SK-N-SH treated with all-trans-retinoic acid at 6 μM for 48 hours (cell line): ENCODE results near the gene C20orf204.
A peak's percentile ranks its signal among the peaks of the same experiment; 100 is the strongest.

Experiments used
- ATAC-seq: fragments of 200-7000 bp; cut with Tn5 transposase; 3 replicates; pipeline ENCODE4 v1.9.1; 2020; ENCODE audit warnings: mild to moderate bottlenecking, moderate library complexity
- BACH2 ChIP-seq: fragments of 250-450 bp; sonication (Bioruptor Pico); IDR thresholded peaks from 2 replicates; pipeline ENCODE4 v1.9.0; 2021; ENCODE audit warnings: mild to moderate bottlenecking, borderline replicate concordance
- CSDC2 ChIP-seq: fragments of 250-450 bp; sonication (Bioruptor Pico); IDR thresholded peaks from 2 replicates; pipeline ENCODE4 v1.5.0; 2020; ENCODE audit warnings: mild to moderate bottlenecking, moderate library complexity
- ESRRG ChIP-seq: fragments of 250-450 bp; sonication (Bioruptor Pico); IDR thresholded peaks from 2 replicates; pipeline ENCODE4 v1.6.1; 2021; ENCODE audit warnings: mild to moderate bottlenecking
- GLIS3 ChIP-seq: fragments of 250-450 bp; sonication (Bioruptor Pico); IDR thresholded peaks from 2 replicates; pipeline ENCODE4 v1.5.0; 2020; ENCODE audit warnings: mild to moderate bottlenecking, moderate library complexity
- OSR1 ChIP-seq: fragments of 250-450 bp; sonication (Bioruptor Pico); IDR thresholded peaks from 2 replicates; pipeline ENCODE4 v1.8.0; 2022; ENCODE audit warnings: moderate library complexity, mild to moderate bottlenecking, inconsistent platforms
- PPARA ChIP-seq: fragments of 250-450 bp; sonication (Bioruptor Pico); IDR thresholded peaks from 2 replicates; pipeline ENCODE4 v1.5.0; 2020; ENCODE audit warnings: mild to moderate bottlenecking, borderline replicate concordance
- RARB ChIP-seq: fragments of 250-450 bp; sonication (Bioruptor Pico); IDR thresholded peaks from 2 replicates; pipeline ENCODE4 v1.8.0; 2021; ENCODE audit warnings: mild to moderate bottlenecking, moderate library complexity
- SNAI2 ChIP-seq: fragments of 250-450 bp; sonication (Bioruptor Pico); IDR thresholded peaks from 2 replicates; pipeline ENCODE4 v1.5.0; 2020; ENCODE audit warnings: mild to moderate bottlenecking, moderate library complexity
- TOX ChIP-seq: fragments of 250-450 bp; sonication (Bioruptor Pico); IDR thresholded peaks from 2 replicates; pipeline ENCODE4 v1.8.0; 2021; ENCODE audit warnings: mild to moderate bottlenecking, moderate library complexity, borderline replicate concordance
- ZC3H10 ChIP-seq: fragments of 250-450 bp; sonication (Bioruptor Pico); IDR thresholded peaks from 2 replicates; pipeline ENCODE4 v1.5.1; 2021; ENCODE audit warnings: mild to moderate bottlenecking, moderate library complexity
- ZFP3 ChIP-seq: fragments of 250-450 bp; sonication (Bioruptor Pico); IDR thresholded peaks from 2 replicates; pipeline ENCODE4 v1.5.0; 2020; ENCODE audit warnings: mild to moderate bottlenecking, moderate library complexity
- ZFP30 ChIP-seq: fragments of 450-650 bp; formaldehyde crosslinking; IDR thresholded peaks from 2 replicates; pipeline ENCODE4 v1.5.0; 2022; ENCODE audit warnings: mild to moderate bottlenecking, moderate library complexity
- ZNF565 ChIP-seq: fragments of 450-650 bp; formaldehyde crosslinking; conservative IDR thresholded peaks from 2 replicates; pipeline ENCODE4 v1.5.0; 2020; ENCODE audit warnings: low read depth, mild to moderate bottlenecking, moderate library complexity
- ZNF70 ChIP-seq: fragments of 450-650 bp; formaldehyde crosslinking; IDR thresholded peaks from 2 replicates; pipeline ENCODE4 v1.5.0; 2020; ENCODE audit warnings: mild to moderate bottlenecking, moderate library complexity
- ZNF8 ChIP-seq: fragments of 450-650 bp; formaldehyde crosslinking; IDR thresholded peaks from 2 replicates; pipeline ENCODE4 v1.5.0; 2020; ENCODE audit warnings: mild to moderate bottlenecking, moderate library complexity
- TF ChIP-seq, protein P1 (sequence below): fragments of 250-450 bp; sonication (Bioruptor Pico); IDR thresholded peaks from 2 replicates; pipeline ENCODE4 v1.8.0; 2021; ENCODE audit warnings: low read depth, mild to moderate bottlenecking, moderate library complexity, borderline replicate concordance
- TF ChIP-seq, protein P2 (sequence below): fragments of 250-450 bp; sonication (Bioruptor Pico); IDR thresholded peaks from 2 replicates; pipeline ENCODE4 v1.5.1; 2020; ENCODE audit warnings: low read depth, mild to moderate bottlenecking, moderate library complexity
- TF ChIP-seq, protein P3 (sequence below): fragments of 250-450 bp; sonication (Bioruptor Pico); IDR thresholded peaks from 2 replicates; pipeline ENCODE4 v1.5.1; 2021; ENCODE audit warnings: mild to moderate bottlenecking, moderate library complexity
- TF ChIP-seq, protein P4 (sequence below): fragments of 250-450 bp; sonication (Bioruptor Pico); IDR thresholded peaks from 2 replicates; pipeline ENCODE4 v1.5.0; 2020; ENCODE audit warnings: mild to moderate bottlenecking, moderate library complexity

Gene C20orf204

DNA sequence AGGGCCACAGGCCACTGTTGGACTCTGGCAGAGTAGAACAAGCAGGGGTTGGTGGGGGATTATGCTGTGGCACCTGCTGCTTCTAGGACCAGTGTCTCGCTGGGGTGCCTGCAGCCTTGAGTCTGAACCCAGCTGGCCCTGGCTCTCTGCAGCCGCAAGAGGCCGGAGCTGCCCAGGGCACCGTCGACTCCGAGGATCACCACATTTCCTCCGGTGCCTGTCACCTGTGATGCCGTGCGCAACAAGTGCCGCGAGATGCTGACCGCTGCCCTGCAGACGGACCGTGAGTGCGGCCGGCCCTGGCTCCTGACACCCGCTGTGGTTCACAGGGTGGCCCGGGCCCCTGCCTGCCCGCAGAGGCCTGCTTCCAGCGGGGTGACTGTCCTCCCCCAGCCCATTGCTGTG lies 33.2 kb downstream of the C20orf204 start (continued):
- TF ChIP-seq, protein P1, sequence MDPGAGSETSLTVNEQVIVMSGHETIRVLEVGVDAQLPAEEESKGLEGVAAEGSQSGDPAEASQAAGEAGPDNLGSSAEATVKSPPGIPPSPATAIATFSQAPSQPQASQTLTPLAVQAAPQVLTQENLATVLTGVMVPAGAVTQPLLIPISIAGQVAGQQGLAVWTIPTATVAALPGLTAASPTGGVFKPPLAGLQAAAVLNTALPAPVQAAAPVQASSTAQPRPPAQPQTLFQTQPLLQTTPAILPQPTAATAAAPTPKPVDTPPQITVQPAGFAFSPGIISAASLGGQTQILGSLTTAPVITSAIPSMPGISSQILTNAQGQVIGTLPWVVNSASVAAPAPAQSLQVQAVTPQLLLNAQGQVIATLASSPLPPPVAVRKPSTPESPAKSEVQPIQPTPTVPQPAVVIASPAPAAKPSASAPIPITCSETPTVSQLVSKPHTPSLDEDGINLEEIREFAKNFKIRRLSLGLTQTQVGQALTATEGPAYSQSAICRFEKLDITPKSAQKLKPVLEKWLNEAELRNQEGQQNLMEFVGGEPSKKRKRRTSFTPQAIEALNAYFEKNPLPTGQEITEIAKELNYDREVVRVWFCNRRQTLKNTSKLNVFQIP (CRISPR knock-in tag) = no peak

DNA sequence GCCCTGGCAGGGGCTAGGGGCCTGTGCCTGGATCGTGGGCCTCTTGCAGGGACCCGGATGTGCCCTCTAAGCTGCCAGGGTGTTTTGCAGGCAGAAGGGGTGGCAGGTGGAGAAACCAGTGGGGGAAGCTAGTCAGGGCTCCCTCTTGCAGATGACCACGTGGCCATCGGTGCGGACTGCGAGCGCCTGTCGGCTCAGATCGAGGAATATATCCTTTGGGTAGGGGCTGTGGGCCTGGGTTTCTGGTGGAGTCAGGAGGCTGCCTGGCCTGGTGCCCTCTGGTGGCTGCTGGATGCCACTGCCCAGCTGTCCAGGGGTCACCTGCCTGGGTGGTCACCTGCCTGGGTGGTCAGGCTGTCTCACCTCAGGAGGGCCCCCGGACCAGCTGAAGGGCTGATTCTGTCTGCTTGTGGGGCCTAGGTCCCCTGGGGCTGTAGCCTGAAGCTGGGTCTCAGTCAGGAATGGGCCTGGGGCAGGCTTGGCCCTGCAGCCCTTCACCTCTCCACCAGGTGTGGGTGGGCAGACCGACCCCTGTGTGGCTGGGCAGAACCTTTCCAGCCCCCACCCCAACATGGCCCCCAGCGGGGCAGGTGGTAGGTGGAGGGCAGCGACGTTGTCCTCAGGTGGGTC lies 33.7 kb downstream of the C20orf204 start:
- TF ChIP-seq ESRRG (CRISPR knock-in tag) (no peak), RARB (CRISPR knock-in tag) (no peak), ZNF70 (CRISPR knock-in tag) (no peak), ZFP30 (no peak)
- ATAC-seq = peak; percentile 71

DNA sequence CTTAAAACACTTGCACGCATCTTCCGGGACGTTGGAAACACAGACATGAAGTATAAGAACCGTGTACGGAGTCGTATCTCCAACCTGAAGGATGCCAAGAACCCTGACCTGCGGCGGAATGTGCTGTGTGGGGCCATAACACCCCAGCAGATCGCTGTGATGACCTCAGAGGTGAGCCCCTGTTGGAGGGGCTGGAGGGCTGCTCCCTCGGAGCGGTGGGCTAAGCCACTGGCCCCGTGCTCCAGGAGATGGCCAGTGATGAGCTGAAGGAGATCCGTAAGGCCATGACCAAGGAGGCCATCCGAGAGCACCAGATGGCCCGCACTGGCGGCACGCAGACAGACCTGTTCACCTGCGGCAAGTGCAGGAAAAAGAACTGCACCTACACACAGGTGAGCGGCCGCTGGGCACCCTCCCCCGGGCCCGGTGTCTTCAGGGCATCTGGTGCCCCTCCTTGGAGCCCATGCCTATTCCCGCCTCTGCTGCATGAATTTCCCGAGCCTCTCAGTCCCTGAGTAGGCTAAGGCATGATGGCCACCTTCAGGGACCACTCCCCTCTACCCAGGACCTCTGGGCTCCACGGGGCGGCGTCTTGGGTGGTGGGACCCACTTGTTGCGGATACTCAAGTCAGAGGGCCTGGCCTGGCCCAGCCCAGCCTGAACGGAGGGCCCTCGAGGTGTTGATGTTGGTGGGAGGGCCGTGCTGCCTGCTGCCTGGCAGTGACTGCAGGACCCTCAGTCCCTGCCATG lies 34.4 kb downstream of the C20orf204 start:
- ATAC-seq = no peak
- no peak for TF ChIP-seq CSDC2

DNA sequence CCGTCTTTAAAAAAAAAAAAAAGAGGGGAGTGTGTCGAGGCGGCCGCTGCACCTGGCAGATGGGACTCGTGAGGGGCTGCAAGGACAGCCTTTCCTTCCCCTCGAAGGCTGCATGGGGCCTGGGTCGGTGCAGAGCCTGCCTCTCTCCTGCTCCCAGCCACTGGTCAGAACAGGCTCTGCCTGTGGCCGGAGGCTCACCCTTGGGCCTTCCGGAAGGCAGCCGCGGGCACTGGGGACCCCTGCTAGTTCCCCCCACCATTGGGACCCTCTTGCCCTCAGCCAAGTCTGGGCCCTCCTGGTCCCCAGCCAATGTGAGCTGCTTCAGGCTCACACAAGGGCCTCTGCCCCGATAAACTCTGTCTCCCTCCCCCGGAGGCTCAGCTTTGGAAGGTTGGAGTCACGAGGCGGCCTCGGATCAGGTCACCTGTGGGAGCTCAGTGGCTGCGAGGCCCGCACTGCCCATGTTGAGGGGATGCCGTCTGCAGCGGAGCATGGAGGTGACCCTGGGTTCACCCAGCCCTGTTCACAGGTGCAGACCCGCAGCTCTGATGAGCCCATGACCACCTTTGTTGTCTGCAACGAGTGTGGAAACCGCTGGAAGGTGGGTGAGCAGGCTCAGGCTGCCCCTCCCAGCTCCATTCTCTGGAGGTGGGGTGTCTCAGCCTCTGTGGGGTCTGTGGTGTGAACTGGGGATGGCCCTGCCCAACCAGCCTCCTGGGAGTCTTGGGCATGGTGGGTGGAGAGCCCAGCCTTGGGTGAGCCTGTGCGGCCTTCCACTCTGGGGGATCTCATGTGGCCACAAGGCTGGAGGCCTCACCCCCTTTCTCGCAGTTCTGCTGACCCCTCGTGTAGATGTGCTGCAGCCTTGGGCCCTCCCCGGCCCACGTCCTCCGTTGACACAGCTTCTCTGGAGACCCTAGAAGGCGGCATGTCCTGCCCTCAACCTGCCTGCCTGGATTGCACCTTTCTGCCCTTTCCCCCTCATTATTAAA lies 35.7 kb downstream of the C20orf204 start:
- ATAC-seq = no peak
- TF ChIP-seq ZNF8 (no peak), SNAI2 (no peak), CSDC2 (no peak), OSR1 (no peak), BACH2 (CRISPR knock-in tag) (no peak), ZC3H10 (CRISPR knock-in tag) (no peak), PPARA (CRISPR knock-in tag) (no peak), TOX (CRISPR knock-in tag) (no peak), ZNF565 (CRISPR knock-in tag) (no peak), GLIS3 (CRISPR knock-in tag) (no peak), ZFP3 (CRISPR knock-in tag) (no peak)
- TF ChIP-seq, protein P2, sequence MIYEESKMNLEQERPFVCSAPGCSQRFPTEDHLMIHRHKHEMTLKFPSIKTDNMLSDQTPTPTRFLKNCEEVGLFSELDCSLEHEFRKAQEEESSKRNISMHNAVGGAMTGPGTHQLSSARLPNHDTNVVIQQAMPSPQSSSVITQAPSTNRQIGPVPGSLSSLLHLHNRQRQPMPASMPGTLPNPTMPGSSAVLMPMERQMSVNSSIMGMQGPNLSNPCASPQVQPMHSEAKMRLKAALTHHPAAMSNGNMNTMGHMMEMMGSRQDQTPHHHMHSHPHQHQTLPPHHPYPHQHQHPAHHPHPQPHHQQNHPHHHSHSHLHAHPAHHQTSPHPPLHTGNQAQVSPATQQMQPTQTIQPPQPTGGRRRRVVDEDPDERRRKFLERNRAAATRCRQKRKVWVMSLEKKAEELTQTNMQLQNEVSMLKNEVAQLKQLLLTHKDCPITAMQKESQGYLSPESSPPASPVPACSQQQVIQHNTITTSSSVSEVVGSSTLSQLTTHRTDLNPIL (CRISPR knock-in tag) = no peak
- TF ChIP-seq, protein P1 (CRISPR knock-in tag) = no peak
- TF ChIP-seq, protein P3, sequence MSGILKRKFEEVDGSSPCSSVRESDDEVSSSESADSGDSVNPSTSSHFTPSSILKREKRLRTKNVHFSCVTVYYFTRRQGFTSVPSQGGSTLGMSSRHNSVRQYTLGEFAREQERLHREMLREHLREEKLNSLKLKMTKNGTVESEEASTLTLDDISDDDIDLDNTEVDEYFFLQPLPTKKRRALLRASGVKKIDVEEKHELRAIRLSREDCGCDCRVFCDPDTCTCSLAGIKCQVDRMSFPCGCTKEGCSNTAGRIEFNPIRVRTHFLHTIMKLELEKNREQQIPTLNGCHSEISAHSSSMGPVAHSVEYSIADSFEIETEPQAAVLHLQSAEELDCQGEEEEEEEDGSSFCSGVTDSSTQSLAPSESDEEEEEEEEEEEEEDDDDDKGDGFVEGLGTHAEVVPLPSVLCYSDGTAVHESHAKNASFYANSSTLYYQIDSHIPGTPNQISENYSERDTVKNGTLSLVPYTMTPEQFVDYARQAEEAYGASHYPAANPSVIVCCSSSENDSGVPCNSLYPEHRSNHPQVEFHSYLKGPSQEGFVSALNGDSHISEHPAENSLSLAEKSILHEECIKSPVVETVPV = no peak
- TF ChIP-seq, protein P4, sequence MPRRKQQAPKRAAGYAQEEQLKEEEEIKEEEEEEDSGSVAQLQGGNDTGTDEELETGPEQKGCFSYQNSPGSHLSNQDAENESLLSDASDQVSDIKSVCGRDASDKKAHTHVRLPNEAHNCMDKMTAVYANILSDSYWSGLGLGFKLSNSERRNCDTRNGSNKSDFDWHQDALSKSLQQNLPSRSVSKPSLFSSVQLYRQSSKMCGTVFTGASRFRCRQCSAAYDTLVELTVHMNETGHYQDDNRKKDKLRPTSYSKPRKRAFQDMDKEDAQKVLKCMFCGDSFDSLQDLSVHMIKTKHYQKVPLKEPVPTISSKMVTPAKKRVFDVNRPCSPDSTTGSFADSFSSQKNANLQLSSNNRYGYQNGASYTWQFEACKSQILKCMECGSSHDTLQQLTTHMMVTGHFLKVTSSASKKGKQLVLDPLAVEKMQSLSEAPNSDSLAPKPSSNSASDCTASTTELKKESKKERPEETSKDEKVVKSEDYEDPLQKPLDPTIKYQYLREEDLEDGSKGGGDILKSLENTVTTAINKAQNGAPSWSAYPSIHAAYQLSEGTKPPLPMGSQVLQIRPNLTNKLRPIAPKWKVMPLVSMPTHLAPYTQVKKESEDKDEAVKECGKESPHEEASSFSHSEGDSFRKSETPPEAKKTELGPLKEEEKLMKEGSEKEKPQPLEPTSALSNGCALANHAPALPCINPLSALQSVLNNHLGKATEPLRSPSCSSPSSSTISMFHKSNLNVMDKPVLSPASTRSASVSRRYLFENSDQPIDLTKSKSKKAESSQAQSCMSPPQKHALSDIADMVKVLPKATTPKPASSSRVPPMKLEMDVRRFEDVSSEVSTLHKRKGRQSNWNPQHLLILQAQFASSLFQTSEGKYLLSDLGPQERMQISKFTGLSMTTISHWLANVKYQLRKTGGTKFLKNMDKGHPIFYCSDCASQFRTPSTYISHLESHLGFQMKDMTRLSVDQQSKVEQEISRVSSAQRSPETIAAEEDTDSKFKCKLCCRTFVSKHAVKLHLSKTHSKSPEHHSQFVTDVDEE (CRISPR knock-in tag) = no peak
